Embryonic facial prominence (tissue), 1 donor: ENCODE results near the gene PTPN1.

Experiments used
- DNase-seq: peaks from one replicate; pipeline ENCODE4 v3.0.0-alpha.2; 2016; ENCODE audit errors: extremely low spot score

PTPN1 gene

DNA sequence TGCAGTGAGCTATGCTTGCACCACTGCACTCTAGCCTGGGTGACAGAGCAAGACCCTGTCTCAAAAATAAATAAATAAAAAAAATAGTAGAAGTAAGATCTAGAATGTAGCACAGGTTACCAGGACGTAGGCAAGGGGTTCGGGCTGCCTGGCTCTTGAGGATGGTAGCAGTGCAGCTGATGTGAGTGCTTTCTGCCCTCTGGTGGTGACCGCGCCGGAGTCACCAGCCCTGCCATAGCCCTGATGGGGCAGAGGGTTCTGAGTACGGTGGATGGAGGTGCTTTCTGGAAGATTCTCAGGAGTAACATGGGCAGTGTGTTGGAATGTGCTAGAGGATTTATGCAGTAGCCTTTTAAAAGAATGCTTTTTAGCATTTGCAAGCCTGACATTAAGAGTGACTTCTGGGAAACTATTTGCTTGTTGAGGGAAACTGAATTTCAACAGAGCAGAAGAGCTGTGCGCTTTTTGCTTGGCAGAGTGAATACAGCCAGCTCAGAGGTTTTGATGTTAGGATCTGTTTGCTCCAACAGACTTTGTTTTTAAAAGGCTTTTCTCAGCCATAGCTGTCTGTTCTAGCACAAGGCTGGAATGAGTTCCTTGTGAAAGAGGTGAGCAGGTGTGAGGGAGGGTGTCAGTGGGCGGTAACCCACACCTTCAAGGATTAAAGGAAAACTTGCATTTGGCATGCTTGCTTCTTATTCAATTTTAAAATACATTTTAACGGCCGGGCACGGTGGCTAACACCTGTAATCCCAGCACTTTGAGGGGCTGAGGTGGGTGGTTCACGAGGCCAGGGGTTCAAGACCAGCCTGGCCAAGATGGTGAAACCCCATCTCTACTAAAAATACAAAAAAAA, 65.9 kb downstream of the PTPN1 start:
- DNase-seq: peak; percentile 34

DNA sequence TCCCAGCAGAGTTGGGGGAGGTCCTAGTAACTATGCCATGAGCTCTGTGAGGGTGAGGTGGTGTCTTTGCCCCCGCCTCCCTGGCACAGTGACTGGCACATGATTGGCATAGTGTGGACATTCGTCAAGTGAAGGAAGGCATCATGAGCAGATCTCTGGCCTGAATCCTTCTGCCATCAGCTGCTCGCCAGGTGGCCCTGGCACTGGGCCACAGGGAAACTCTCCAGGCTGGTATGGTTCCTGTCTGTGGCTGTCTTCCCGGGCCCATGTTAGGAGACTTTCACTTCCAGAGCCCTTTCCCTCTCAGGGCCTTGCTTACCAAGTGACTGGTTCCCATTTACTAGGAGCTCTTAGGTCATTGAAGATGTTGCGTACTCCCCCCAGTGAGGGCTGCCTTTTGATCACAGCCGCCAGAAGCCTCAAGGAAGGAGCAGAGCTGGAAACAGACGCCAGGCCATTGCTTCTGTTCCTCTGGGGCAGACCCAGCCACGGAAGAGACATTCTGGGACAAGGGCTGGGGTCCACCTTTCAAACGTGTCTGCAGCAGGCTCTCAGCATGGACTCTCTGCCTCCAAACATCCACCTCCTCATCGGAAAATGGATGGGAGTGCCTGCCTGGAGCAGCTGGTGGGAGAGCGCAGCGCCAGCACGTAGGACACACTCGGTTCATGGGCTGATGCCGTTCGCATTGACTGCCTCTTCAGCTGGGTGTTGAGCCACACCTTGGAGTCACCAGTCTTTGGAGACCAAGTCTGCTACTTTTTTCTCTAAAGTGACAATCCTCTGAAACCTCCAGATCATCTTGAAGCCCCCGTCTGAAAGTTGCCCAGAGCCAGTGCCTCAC, 67.2 kb downstream of the PTPN1 start:
- DNase-seq: no peak

DNA sequence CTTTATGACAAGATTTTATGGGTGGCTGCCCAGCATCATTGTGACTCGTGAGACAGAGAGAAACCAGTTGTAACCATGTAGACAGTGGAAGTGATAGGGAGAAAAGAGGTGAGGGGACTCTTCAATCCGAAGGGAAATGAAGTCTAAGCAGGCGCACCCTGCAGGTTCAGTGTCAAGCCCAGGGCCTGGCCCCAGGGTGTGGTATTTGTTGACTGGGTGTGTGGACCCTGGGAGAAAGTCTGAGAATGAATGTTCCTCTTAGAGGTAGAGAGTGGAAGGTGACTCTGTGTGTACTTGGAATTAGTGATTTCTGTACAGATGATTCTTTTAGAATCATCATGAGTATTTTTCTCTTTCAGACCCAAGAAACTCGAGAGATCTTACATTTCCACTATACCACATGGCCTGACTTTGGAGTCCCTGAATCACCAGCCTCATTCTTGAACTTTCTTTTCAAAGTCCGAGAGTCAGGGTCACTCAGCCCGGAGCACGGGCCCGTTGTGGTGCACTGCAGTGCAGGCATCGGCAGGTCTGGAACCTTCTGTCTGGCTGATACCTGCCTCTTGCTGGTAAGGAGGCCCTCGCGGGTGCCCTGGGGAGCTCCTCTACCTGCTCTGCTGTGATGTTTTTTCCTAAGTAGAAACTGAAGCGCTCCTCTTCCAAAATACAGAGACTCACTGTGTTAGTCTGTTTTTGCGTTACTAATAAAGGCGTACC, 68.0 kb downstream of the PTPN1 start:
- DNase-seq: no peak

DNA sequence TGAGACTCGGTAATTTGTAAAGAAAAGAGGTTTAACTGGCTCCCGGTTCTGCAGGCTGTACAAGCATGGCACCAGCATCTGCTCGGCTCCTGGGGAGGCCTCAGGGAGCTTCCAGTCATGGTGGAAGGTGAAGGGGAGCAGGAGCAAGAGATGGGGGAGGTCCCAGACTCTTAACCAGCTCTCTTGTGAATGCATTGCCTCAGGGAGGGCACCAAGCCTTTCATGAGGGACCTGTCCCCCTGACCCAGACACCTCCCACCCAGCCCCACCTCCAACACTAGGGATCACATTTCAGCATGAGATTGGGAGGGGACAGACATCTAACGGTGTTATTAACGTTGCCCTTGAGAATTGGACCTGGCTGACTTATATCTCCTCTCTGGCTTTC, 68.6 kb downstream of the PTPN1 start:
- DNase-seq: no peak

DNA sequence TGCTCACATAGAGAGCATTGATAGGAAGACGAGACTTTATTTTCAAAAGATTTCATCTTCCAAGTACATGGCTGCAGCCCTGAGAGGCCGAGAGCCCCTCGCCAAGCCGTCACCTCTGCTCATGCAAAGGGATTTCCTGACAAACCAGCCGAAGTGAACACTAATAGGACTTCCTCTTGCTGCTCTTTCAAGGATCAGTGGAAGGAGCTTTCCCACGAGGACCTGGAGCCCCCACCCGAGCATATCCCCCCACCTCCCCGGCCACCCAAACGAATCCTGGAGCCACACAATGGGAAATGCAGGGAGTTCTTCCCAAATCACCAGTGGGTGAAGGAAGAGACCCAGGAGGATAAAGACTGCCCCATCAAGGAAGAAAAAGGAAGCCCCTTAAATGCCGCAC, 69.3 kb downstream of the PTPN1 start:
- DNase-seq: no peak

DNA sequence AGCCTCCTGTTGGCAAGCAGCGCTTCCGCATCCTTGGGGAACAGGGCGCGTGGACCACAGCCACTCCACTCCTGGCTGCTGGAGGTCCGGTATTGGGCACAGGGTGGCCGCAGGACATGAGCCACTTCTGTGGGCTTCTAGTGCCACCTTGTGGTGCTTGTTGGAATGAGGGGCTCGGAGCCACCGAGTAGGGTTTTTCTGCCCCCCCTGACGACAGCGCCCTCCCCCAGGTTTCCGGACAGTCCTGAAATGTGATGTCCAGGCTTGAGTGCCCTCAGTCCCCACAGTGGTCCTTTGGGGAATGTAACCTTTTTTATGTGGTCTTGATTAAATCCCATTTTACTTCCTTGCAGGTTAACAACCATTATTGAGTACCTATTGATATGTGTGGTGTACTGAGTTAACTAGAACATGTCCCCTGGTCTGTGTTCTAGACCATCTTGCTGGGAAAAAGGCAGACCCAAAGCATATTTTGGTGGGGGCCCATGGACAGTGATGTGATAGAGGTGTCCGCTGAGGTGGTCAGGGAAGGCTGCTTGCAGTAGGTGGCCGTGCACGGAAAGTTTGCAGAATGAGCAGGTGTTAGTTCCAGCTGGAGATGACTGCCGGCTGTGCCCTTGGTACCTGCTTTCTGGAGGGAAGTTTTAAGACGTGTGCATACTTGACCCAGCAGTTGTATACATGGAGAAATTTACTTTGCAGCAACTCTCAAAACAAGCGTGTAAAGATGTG, 70.0 kb downstream of the PTPN1 start:
- no peak for DNase-seq

DNA sequence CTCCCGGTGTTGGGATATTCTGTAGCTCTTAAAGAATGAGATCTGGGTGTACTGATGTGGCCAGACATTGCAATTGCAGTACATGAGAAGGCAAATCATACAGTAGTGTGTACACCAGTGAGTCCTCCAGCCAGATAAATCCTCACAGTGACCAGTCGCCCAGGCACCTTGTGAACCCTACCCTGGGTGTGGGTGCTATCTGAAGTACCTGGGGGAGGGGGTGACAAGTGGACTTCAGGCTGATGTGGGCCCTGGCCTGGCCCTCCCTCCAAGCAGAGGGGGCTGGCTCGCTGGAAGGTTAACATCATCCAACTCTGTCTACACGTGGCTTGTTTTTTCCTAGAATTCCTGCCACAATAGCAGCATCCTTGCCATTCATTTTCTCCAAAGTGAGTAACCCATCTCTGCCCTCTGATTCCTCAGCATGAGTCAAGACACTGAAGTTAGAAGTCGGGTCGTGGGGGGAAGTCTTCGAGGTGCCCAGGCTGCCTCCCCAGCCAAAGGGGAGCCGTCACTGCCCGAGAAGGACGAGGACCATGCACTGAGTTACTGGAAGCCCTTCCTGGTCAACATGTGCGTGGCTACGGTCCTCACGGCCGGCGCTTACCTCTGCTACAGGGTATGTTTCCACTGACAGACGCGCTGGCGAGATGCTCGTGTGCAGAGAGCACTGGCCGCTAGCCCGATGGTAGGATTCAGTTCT, 70.8 kb downstream of the PTPN1 start:
- DNase-seq: no peak

DNA sequence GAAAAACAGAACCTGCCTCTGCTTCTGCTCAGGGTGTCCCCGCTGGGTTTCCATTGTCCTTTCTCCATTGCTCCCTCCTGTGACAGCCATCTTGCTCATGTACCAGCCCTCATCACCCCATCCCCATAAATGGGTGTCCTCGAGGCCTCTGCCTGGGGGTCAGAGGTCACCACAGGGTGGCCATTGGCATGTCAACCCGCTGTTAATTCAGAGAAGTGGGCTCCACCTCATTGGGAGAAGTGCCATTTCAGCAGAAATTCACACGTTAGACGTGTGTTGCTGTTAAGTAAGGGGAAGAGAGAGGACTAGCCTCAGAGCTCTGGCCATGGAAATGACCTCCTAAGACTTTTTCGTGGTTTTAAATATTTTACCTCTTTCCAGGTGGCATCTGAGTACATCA, 71.9 kb downstream of the PTPN1 start:
- DNase-seq: no peak

DNA sequence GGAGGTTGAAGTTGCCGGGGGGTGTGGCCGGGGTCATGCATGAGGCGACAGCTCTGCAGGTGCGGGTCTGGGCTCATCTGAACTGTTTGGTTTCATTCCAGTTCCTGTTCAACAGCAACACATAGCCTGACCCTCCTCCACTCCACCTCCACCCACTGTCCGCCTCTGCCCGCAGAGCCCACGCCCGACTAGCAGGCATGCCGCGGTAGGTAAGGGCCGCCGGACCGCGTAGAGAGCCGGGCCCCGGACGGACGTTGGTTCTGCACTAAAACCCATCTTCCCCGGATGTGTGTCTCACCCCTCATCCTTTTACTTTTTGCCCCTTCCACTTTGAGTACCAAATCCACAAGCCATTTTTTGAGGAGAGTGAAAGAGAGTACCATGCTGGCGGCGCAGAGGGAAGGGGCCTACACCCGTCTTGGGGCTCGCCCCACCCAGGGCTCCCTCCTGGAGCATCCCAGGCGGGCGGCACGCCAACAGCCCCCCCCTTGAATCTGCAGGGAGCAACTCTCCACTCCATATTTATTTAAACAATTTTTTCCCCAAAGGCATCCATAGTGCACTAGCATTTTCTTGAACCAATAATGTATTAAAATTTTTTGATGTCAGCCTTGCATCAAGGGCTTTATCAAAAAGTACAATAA, 72.5 kb downstream of the PTPN1 start:
- no peak for DNase-seq

DNA sequence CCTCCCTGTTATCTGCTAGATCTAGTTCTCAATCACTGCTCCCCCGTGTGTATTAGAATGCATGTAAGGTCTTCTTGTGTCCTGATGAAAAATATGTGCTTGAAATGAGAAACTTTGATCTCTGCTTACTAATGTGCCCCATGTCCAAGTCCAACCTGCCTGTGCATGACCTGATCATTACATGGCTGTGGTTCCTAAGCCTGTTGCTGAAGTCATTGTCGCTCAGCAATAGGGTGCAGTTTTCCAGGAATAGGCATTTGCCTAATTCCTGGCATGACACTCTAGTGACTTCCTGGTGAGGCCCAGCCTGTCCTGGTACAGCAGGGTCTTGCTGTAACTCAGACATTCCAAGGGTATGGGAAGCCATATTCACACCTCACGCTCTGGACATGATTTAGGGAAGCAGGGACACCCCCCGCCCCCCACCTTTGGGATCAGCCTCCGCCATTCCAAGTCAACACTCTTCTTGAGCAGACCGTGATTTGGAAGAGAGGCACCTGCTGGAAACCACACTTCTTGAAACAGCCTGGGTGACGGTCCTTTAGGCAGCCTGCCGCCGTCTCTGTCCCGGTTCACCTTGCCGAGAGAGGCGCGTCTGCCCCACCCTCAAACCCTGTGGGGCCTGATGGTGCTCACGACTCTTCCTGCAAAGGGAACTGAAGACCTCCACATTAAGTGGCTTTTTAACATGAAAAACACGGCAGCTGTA, 73.4 kb downstream of the PTPN1 start:
- DNase-seq: no peak

DNA sequence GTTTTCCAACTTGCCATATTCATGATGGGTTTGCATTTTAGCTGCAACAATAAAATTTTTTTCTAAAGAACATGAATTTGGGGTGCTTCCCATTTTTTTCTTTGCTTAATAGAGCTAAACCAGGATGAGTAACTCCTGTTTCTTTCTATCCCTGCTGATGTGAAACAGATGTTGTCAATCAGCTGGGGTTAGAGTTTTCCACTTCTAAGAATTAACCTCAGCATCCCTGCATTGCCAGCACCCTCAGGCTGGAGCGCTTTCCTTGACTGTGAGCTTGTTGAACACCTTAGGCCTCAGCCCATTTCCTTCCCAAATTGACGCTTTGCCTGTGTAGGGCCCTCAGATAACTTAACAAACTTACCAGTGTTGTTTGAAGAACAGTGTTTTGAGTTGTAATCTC, 74.5 kb downstream of the PTPN1 start:
- no peak for DNase-seq

DNA sequence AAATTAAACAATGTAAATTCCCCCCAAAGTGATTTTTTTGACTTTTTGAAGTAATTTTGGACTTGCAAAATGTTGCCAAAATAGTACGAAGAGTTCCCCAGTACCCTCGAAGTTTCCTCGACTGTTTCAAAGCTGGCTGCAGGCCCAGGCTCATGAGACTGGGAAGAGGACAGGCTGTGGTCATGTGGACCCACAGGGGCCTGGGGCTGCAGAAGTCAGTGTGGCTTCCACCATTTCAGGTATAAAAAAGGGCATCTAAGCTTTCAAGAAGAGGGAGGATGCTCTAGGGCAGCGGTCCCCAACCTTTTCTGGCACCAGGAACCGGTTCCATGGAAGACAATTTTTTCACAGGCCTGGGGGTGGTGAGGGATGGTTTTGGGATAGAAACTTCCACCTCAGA, 75.0 kb downstream of the PTPN1 start:
- no peak for DNase-seq

DNA sequence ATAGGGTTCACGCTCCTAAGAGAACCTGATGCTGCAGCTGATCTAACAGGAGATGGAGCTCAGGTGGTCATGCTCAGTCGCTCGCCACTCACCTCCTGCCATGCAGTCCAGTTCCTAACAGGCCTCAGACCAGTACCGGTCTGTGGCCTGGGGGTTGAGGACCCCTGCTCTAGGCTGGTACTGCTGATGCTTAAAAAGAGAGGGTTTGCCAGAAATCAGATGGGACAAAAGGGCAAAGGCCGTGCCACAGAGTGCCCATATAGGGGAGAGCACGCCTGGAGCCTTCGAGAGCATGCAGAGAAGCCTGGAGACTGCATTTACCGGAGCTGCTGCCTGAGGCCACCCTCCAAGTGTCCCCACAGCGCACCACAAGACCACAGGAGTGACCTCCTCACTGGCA, 75.5 kb downstream of the PTPN1 start:
- no peak for DNase-seq

DNA sequence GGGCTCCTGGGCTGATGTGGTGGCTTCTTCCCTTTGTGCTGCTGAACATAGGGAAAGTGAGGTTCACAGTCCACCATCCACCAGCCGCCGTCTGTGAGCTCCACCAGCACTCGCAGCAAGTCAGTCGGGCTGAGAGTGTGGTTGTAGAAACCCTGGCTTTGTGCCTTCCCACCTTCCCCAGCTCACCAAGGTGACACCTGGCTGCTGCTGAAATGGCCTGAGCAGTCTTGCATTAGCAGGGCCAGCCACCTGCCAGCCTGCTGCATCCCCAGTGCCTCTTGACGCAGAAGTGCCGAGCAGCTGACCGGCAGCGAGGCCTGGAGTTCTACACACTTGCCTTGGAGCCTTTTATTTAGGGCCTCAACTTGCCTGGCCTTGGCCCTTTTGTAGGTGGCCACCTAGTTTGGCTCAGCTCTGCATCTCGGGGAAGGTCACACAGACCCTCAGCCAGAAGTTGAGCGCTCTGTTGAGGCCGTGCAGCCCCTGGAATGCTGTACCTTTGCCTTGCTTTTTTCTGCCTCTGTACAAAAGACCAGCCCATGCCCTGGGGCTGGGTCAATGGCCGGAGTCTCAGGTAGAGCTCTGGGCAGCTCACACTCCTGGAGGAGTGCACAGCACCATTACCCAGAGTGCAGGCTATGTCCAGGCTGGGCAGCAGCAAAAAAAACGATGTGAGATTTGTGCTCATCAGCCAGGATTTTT, 76.5 kb downstream of the PTPN1 start:
- DNase-seq: no peak

DNA sequence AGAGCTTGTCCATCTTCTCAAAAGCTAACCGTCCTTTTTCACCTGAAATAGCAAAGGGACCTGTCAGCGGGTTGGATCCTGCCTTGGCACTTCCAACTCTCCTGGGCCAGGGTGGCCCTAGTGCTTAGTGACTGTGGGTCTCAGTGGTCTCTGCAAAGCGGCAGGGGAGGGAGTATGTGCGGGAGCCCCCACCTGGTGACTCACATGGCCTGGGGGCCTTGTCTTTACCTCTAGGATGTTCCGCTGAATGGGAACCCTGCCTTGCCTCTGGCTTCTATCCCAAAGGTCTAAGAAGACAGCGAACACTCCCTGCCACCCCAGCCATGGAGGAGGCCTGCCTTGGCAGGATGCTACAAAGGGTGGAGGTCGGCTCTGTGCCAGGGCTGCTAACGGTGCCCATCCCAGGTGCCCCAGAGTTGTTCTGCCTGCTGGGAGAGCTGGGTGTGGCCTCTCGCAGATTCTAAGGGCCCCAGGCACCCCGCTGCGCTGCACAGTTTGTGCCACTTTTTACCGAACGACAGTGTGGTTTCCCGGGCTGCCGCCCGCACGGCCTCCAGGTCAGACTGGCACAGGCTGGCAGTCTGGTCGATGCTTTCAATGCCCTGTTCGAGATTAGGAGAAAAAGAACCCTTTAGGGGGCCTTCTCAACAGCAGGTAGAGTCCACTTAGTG, 77.2 kb downstream of the PTPN1 start:
- DNase-seq: no peak

DNA sequence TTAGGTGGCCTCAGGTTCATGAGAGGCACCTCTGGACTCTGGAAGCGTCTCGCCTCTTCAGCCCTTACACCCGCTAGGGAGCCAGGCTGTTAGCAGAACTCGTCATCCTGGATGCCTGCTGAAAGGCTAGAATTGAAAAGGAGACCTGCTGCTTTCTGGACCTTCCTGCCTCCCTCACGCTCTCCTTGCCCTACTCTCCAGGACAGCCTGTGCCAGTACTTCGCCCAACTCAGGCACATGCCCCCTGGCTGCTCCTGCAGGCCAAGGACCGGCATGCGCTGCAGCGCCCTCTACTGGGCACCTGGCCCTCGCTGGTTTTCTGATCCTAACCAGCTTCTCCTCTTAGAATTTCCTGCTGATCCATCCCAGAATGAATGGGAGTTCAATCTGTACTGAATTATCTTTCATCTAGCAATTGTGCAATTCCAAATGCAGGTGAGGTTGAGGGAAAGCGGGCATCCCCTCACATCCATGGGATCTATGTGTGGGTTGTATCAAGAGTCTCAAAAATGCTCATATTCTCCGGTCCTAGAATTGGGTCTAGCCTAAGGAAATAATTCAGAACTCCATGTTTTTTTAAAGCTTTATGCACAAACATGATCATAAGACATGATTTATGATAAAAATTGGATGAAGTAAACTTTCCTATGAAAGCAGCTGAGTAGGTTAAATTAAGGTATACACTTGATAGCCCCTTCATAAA, 78.0 kb downstream of the PTPN1 start:
- no peak for DNase-seq

DNA sequence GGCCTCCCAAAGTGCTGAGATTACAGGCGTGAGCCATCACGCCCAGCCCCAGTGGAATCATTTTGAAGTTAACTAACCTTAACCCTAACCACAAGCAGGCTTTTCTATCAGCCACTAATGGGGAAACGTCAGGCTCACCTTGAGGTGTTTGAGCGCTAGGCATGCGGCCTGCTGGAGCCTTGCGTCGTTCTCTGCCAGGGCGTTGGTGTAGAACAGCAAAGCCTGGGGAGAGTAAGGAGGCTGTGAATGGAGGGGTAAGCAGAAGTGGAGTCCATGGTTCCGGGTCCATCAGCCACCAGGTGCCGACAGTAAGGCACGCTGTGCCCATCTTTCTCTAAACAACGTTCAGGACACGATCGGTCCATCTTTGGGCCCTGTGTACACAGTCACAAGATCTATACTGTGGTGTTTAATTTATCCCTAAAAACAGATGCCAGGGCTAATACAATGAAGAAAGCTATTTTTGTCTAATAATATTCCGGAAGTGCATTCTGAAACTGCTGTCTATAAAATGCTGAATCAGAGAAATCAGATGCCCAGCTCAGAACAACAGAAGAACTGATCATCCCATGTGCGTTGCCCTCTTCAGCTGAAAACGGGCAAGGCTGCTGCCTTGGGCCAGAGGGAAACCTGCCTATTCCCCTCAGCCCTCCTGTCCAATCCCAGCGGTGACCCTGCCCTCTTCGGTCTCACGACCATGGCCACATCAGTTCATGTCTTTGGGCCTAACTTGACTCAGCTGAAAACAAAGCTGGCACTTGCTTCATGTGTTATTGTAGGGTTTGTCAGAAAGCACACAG, 79.6 kb downstream of the PTPN1 start:
- no peak for DNase-seq

DNA sequence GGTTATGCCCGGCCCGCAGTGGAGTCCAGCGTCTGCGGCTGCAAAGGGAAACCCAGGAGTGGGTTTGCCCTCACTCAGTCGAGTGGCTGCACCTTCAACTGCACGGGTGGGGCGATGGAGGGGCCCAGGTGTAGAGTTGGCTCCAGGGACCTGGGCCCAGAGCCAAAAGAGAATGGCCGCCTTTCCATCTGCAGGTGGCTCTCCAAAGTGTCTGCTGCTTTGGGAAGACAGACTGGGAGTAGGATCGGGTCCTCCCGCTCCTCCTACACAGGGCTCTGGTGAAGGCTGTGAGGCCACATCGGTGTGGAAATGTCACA, 80.1 kb downstream of the PTPN1 start:
- no peak for DNase-seq
